ENCODE data around the gene IGF2BP2.

GRCh38 chr3:185822221-185823000 is 2.4 kb downstream of the IGF2BP2 start:
- no peak for TF ChIP-seq EP300 (IDR thresholded peaks at IDR 0.05)
- no peak for TF ChIP-seq POLR2A (IDR thresholded peaks at IDR 0.05)
